Measurements from ENCODE around the gene PLXNA4. TPM values are rescaled to one million over a fixed set of nuclear protein-coding genes. Genes with fewer than 3 reads are reported as not detected.

PLXNA4 gene
- total RNA-seq, 1 donor from 2014 or later = 21.7 TPM

DNA sequence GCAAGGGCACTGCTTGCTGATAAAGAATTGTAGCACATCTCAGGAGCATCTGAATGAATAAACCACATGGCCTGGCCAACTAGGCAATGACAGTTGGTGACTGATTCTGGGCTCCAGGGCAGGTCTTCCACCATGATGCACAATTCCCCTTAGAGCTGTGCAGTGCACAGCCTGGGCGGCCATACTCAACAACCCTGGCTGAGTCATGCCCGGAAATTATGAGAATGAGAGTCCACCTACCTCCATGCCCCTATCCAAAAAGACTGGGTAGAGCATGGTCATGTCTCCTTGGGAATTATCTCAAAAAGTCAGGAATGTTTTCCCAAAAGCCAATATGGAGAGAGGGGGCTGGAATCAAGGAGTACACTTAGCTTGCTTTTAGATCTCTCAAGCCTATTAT, 425.6 kb downstream of the PLXNA4 start:
- Mint-ChIP-seq H3K4me3 (no peak overlapping the region), H3K36me3 (ENCODE audit: low read depth) (peaks cover 6% of the 10 kb centered on the region), H3K9me3 (no peaks in the 10 kb centered on the region), H3K27ac (ENCODE audit: unreplicated experiment) (no peak overlapping the region), H3K4me1 (peaks cover 11% of the 10 kb centered on the region), H3K27me3 (ENCODE audit: low read depth) (peaks cover 9% of the 10 kb centered on the region)
- no peak for DNase-seq (ENCODE audit: low read depth, low spot score)
- TF ChIP-seq CTCF (conservative IDR thresholded peaks at IDR 0.05) = no peak

DNA sequence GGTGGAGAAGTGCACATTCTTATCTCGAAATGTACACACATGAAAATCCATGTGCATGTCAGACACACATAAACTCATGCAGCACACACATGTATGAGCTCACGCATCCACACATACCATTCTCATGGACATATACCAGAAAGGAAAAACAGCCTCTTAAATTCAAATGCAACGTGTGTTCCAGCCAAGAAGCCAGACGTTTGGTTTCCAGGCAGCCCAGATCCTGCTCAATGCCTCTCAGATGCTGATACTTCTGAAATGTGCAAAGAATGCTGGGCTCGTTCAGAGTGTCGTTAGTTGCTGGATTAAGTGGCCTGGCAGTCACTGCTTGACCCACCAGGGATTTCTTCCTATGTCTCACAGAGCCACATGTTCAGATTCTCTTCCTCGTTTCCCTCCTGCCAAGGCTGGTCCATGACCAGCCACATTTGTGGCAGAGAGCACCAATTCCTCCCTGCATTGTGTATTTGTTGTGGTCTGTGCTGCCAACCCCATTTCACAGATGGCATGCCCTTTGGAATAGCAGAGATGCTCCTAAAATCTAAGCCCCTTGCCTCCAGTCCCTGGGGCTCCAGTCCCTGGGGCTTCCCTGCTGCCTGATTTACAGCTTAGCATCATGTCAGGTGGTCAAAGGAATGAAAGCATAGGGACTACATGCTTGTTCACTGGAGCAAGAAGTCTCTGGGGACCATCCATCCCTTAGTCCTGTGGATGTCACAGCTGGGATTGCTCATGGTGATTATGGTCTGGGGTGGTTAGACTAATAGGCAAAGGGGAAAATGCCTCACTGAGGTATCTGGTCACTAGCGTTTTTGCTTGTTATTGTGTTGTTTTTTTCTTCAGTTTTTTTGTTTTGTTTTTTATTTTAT, 426.6 kb downstream of the PLXNA4 start:
- Mint-ChIP-seq H3K27ac (ENCODE audit: unreplicated experiment) (no peak overlapping the region), H3K36me3 (ENCODE audit: low read depth) (peaks cover 6% of the 10 kb centered on the region), H3K4me1 (peaks cover 8% of the 10 kb centered on the region), H3K27me3 (ENCODE audit: low read depth) (peaks cover 9% of the 10 kb centered on the region), H3K9me3 (no peaks in the 10 kb centered on the region), H3K4me3 (no peak overlapping the region)
- TF ChIP-seq CTCF (conservative IDR thresholded peaks at IDR 0.05) = no peak
- DNase-seq (ENCODE audit: low read depth, low spot score) = no peak

DNA sequence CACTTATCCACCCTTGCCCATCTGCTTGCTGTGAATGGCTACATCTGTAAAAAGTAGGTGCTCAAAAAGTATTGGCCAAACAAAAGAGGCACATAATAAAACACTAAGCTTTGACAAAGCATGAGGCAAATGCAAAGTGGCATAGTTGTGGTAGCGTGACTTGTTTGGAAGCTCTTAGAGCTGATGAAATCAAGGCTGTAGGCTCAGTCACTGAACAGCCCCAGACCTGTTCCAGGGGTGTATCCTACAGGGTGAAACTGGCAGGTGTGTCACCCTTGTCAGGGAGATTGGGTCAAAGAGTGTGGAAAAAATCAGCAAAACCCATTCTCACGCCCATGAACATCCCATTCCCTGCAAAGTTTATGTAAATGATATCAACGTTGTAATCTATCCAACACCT, 427.4 kb downstream of the PLXNA4 start:
- Mint-ChIP-seq H3K27ac (ENCODE audit: unreplicated experiment) (no peak overlapping the region), H3K9me3 (no peaks in the 10 kb centered on the region), H3K4me3 (no peak overlapping the region), H3K36me3 (ENCODE audit: low read depth) (peaks cover 6% of the 10 kb centered on the region), H3K4me1 (peaks cover 5% of the 10 kb centered on the region), H3K27me3 (ENCODE audit: low read depth) (peaks cover 9% of the 10 kb centered on the region)
- no peak for DNase-seq (ENCODE audit: low read depth, low spot score)
- TF ChIP-seq CTCF (conservative IDR thresholded peaks at IDR 0.05) = no peak

DNA sequence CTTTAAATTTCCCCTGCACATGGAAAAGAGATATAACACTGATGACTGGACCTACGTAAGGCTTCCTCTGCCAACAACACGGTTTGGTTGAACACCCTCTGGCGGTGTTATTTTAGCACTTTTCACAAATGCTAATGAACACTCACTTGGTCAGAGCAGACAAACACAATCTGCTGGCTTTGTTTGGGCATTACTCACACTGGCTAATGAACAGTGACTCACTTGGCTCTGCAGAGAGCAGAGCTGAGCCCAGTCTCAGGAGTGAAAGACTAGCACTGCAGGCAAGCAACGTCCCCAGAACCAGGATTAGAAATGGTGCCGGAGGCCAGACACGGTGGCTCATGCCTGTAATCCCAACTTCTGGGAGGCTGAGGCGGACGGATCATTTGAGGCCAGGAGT, 430.8 kb downstream of the PLXNA4 start:
- no peaks in the 10 kb centered on the region for H3K9me3 Mint-ChIP-seq
- no peaks in the 10 kb centered on the region for H3K27me3 Mint-ChIP-seq (ENCODE audit: low read depth)
- H3K36me3 Mint-ChIP-seq (ENCODE audit: low read depth) = no peaks in the 10 kb centered on the region

DNA sequence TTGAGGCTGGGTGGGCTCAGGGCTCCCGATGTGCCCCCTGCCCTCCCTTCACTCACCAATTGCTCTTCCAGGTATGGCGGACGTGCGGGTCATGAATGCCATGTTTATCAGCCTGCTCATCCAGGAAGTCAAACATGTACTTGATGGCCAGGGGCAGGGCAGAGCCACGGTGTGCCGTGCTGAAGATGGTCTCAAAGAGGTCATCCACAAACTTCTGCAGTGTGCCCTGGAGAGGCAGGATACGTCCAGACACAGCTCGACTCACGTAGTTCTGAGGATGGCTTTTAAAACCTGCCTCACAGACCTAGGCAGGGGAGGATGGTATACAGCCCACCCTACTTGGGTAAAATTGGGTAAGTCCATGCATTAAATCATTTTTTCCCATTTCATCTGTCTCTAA, 431.2 kb downstream of the PLXNA4 start:
- peaks cover 5% of the 10 kb centered on the region for H3K4me1 Mint-ChIP-seq

More for the DNA sequence above, 430.8 kb downstream of the PLXNA4 start:
- Mint-ChIP-seq H3K27ac (ENCODE audit: unreplicated experiment) (no peak overlapping the region), H3K4me1 (peaks cover 5% of the 10 kb centered on the region), H3K4me3 (no peak overlapping the region)
- TF ChIP-seq CTCF (conservative IDR thresholded peaks at IDR 0.05) = no peak
- DNase-seq (ENCODE audit: low read depth, low spot score) = no peak

More for the DNA sequence above, 431.2 kb downstream of the PLXNA4 start:
- Mint-ChIP-seq H3K27ac (ENCODE audit: unreplicated experiment) (no peak overlapping the region), H3K36me3 (ENCODE audit: low read depth) (no peaks in the 10 kb centered on the region), H3K27me3 (ENCODE audit: low read depth) (no peaks in the 10 kb centered on the region), H3K4me3 (no peak overlapping the region), H3K9me3 (no peaks in the 10 kb centered on the region)
- TF ChIP-seq CTCF (conservative IDR thresholded peaks at IDR 0.05) = no peak
- no peak for DNase-seq (ENCODE audit: low read depth, low spot score)
